B cell (primary cell): ENCODE measurements around the gene EEFSEC. TPM values are rescaled to one million over a fixed set of nuclear protein-coding genes. Genes with fewer than 3 reads are reported as not detected.

Experiments
- ATAC-seq: fragments of 200-7000 bp; cut with Tn5 transposase; one replicate; pipeline ENCODE4 v1.10.0; 2021; ENCODE audit warnings: low read depth, mild to moderate bottlenecking, moderate number of reproducible peaks, moderate library complexity
- CTCF ChIA-PET: fragments of 350-600 bp; sonication (Branson Sonifier 250); formaldehyde crosslinking; loops from one replicate; lab custom pipeline; 2021; ENCODE audit warnings: antibody characterized with exemption, inconsistent platforms; lab: Charles Lee
- POLR2A ChIA-PET: fragments of 350-600 bp; sonication (Branson Sonifier 250); formaldehyde crosslinking; loops from one replicate; lab custom pipeline; 2021; ENCODE audit warnings: antibody characterized with exemption; lab: Charles Lee
- DNase-seq: peaks from one replicate; pipeline ENCODE4 v3.0.0; 2013
- H2AFZ ChIP-seq: 2 replicates; pipeline ENCODE4 v1.6.1; 2012; ENCODE audit warnings: mild to moderate bottlenecking, low read depth, low read length; ENCODE audit not compliant: insufficient read depth, poor library complexity, severe bottlenecking
- H3K27ac ChIP-seq, 2 donors: 1 replicate in 1 of 2; 2 replicates in 1 of 2; pipeline ENCODE4 v1.5.1; 2012 to 2013; ENCODE audit warnings: low read length in 2 of 2, mild to moderate bottlenecking in 2 of 2, moderate library complexity in 1 of 2
- H3K27me3 ChIP-seq, 4 experiments: fragments of 200-600 bp in 1 of 4; sonication (generic) in 1 of 4; replicated peaks in 1 of 4; 1 replicate in 2 of 4; 2 replicates in 2 of 4; pipeline versions ENCODE4 v1.6.1 to v1.7.0; 2013 to 2016; ENCODE audit warnings: low read length in 3 of 4, mild to moderate bottlenecking in 2 of 4, mixed read lengths in 1 of 4, moderate library complexity in 1 of 4; ENCODE audit not compliant: insufficient read depth in 4 of 4, control insufficient read depth in 3 of 4; ENCODE audit errors: control extremely low read depth in 1 of 4
- H3K36me3 ChIP-seq, 2 experiments: replicated peaks in 1 of 2; 1 replicate in 1 of 2; 2 replicates in 1 of 2; pipeline versions ENCODE4 v1.6.1 to v1.7.1; 2013; ENCODE audit warnings: low read length in 1 of 2; ENCODE audit not compliant: insufficient read depth in 2 of 2, control insufficient read depth in 1 of 2; ENCODE audit errors: control extremely low read depth in 1 of 2, extremely low read depth in 1 of 2
- H3K4me1 ChIP-seq, 2 donors: fragments of 200-600 bp in 1 of 2; sonication (generic) in 1 of 2; 1 replicate in 1 of 2; 2 replicates in 1 of 2; pipeline versions ENCODE4 v1.5.1 to v1.6.1; 2013 to 2017; ENCODE audit warnings: low read length in 2 of 2; ENCODE audit not compliant: control insufficient read depth in 2 of 2, insufficient read depth in 2 of 2
- H3K4me2 ChIP-seq: replicated peaks from 2 replicates; pipeline ENCODE3; 2012; ENCODE audit warnings: mild to moderate bottlenecking, low read depth, low read length; ENCODE audit not compliant: poor library complexity, severe bottlenecking
- H3K4me3 ChIP-seq, 5 experiments: fragments of 200-600 bp in 1 of 5; sonication (generic) in 1 of 5; 1 replicate in 3 of 5; 2 replicates in 2 of 5; pipeline versions ENCODE4 v1.5.1 to v1.7.0; 2011 to 2016; ENCODE audit warnings: low read length in 4 of 5, mild to moderate bottlenecking in 4 of 5, low read depth in 2 of 5, control low read depth in 1 of 5, moderate library complexity in 1 of 5; ENCODE audit not compliant: insufficient read depth in 1 of 5; ENCODE audit errors: control extremely low read depth in 1 of 5, extremely low read depth in 1 of 5
- H3K79me2 ChIP-seq: fragments of 200-600 bp; sonication (generic); one replicate; pipeline ENCODE4 v1.6.0; 2016; ENCODE audit warnings: low read length; ENCODE audit not compliant: control insufficient read depth, insufficient read depth
- H3K9ac ChIP-seq: fragments of 200-600 bp; sonication (generic); 2 replicates; pipeline ENCODE4 v1.6.1; 2017; ENCODE audit warnings: mild to moderate bottlenecking, low read length, moderate library complexity
- H3K9me3 ChIP-seq, 3 donors: one replicate each; pipeline versions ENCODE4 v1.6.1 to v1.7.1; 2013; ENCODE audit warnings: low read length in 2 of 3; ENCODE audit not compliant: control insufficient read depth in 2 of 3, insufficient read depth in 1 of 3; ENCODE audit errors: control extremely low read depth in 1 of 3
- H4K20me1 ChIP-seq: 2 replicates; pipeline ENCODE4 v1.6.0; 2012; ENCODE audit warnings: mild to moderate bottlenecking, low read length; ENCODE audit not compliant: insufficient read depth, control insufficient read depth, poor library complexity, severe bottlenecking
- H3K27ac Mint-ChIP-seq: one replicate; pipeline ENCODE4 v1.8.0; 2021; ENCODE audit warnings: mixed read lengths
- H3K27me3 Mint-ChIP-seq: one replicate; pipeline ENCODE4 v1.8.0; 2021; ENCODE audit warnings: mixed read lengths
- H3K4me1 Mint-ChIP-seq: one replicate; pipeline ENCODE4 v1.8.0; 2021; ENCODE audit warnings: mixed read lengths
- H3K4me3 Mint-ChIP-seq: one replicate; pipeline ENCODE4 v1.8.0; 2021; ENCODE audit warnings: mixed read lengths
- H3K9me3 Mint-ChIP-seq: one replicate; pipeline ENCODE4 v1.8.0; 2022; ENCODE audit warnings: mixed read lengths; ENCODE audit not compliant: insufficient read depth
- EZH2 ChIP-seq: IDR thresholded peaks from 2 replicates; pipeline ENCODE4 v1.6.1; 2012; ENCODE audit warnings: borderline replicate concordance, low read depth, mild to moderate bottlenecking, moderate library complexity, low read length; ENCODE audit not compliant: insufficient read depth, poor library complexity, severe bottlenecking
- WGBS: methylation state at CpG from one replicate; pipeline ENCODE4 v1.1.5; 2013; ENCODE audit warnings: missing lambda C conversion rate; ENCODE audit not compliant: insufficient coverage; 5-methylcytosine and 5-hydroxymethylcytosine counted together
- intact Hi-C: fragments of 100-400 bp; cut with micrococcal nuclease; formaldehyde crosslinking; loops from one replicate; pipeline ENCODE4 v1.10.0; 2022
- polyA plus RNA-seq: library from polyadenylated mRNA; depleted of rRNA; stranded (reverse); fragments of >200 nt; gene quantifications from 2 replicates; pipeline ENCODE4 v1.2.3, GENCODE V29; 2012
- total RNA-seq, 2 donors: library from RNA; stranded (reverse); fragments of 120-200 nt in 1 of 2; gene quantifications; 1 replicate in 1 of 2; 2 replicates in 1 of 2; pipeline versions ENCODE4 v1.2.3 to v1.2.4, GENCODE V29; 2013 to 2022
- TF ChIP-seq, protein P1 (sequence below): fragments of 200-600 bp; IDR thresholded peaks from one replicate; pipeline ENCODE4 v1.8.0; 2022; ENCODE audit warnings: antibody characterized with exemption, mild to moderate bottlenecking

Gene EEFSEC
- total and polyA plus RNA-seq, 2 donors (not counting 1 experiment from before 2014, with no cell fraction given) = 17.9 to 18.4 TPM

DNA sequence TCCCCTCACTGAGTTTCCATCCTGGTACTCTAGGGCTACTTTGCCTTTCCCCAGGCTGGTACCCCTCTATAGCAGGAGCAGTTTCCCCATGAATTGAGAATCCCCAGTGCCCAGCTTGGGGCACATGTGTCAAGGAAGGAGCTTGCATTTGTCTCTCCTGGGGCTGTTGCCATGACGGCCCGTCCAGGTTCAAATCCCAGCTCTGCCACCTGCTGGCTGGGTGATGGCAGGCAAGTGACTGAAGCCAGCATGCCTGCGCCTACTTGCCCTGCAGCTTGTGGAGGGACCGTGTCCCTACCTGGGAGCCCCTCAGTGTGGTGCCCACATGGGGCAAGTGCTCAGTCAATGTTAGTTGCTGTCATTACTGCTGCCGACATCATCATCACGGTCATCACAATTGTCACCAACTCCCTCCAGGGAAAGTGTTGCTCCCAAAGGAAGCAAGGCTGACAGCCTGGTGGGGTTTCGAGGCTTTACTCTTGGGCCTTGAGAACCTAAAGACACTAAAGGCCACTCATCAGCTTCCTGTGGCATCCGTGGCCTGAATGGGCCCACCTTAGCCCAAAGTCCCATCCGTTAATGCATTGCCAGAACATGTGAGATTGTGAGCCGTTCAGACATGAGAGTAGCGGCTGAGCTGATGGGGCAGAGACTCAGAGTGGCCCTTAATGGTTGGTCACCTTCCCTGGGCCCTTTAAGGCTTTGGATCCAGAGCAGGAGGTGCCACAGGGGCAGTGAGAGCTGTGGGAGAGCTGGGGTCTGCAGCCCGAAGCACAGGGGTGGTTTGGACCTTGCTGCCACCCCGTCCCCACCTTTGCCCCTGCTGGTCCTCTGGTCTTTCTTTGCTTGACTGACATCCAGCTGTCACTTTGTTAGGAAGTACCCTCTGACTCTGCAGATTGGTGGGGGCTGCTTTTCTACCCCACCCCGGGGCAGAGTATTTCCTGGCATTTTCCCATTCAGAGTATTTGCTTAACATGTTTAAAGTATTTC, 169.0 kb downstream of the EEFSEC start:
- intact Hi-C loops = no loop called here
- H3K4me2 ChIP-seq = no peak overlapping the region
- no peaks in the 10 kb centered on the region for H3K27me3 Mint-ChIP-seq
- H3K9ac ChIP-seq = no peak overlapping the region
- no peaks in the 10 kb centered on the region for H4K20me1 ChIP-seq
- CTCF ChIA-PET = interaction anchor here (1.8 kb wide), 1 partner anchor 227 kb away, joined by 8 read pairs; no protein-coding TSS in a partner anchor
- no peaks in the 10 kb centered on the region for H3K27me3 ChIP-seq
- POLR2A ChIA-PET = no interaction called here
- no peaks in the 10 kb centered on the region for H3K79me2 ChIP-seq
- no peak overlapping the region for H2AFZ ChIP-seq
- no peak overlapping the region for H3K4me3 Mint-ChIP-seq
- no peak for TF ChIP-seq EZH2
- TF ChIP-seq, protein P1, sequence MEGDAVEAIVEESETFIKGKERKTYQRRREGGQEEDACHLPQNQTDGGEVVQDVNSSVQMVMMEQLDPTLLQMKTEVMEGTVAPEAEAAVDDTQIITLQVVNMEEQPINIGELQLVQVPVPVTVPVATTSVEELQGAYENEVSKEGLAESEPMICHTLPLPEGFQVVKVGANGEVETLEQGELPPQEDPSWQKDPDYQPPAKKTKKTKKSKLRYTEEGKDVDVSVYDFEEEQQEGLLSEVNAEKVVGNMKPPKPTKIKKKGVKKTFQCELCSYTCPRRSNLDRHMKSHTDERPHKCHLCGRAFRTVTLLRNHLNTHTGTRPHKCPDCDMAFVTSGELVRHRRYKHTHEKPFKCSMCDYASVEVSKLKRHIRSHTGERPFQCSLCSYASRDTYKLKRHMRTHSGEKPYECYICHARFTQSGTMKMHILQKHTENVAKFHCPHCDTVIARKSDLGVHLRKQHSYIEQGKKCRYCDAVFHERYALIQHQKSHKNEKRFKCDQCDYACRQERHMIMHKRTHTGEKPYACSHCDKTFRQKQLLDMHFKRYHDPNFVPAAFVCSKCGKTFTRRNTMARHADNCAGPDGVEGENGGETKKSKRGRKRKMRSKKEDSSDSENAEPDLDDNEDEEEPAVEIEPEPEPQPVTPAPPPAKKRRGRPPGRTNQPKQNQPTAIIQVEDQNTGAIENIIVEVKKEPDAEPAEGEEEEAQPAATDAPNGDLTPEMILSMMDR = no peak
- DNase-seq (no peak), ATAC-seq (no peak)
- H3K4me1 Mint-ChIP-seq = no peaks in the 10 kb centered on the region
- no peak overlapping the region for H3K4me3 ChIP-seq
- H3K27ac Mint-ChIP-seq = no peak overlapping the region
- no peaks in the 10 kb centered on the region for H3K9me3 Mint-ChIP-seq
- WGBS = 90% methylated on average over 13 of the region's 14 CpGs
- no peaks in the 10 kb centered on the region for H3K9me3 ChIP-seq
- H3K36me3 ChIP-seq = peaks cover 0 to 6% of the 10 kb centered on the region in 2 experiments
- no peaks in the 10 kb centered on the region for H3K4me1 ChIP-seq
- H3K27ac ChIP-seq = no peak overlapping the region
